SK-N-SH treated with all-trans-retinoic acid at 6 μM for 48 hours (cell line): ENCODE measurements around the gene CCNB2.

ENCODE experiments used
- ATAC-seq: fragments of 200-7000 bp; cut with Tn5 transposase; 3 replicates; pipeline ENCODE4 v1.9.1; 2020; ENCODE audit warnings: mild to moderate bottlenecking, moderate library complexity
- ARNTL ChIP-seq: fragments of 450-650 bp; formaldehyde crosslinking; IDR thresholded peaks from 2 replicates; pipeline ENCODE4 v1.5.0; 2020; ENCODE audit warnings: low read depth, mild to moderate bottlenecking, moderate library complexity, borderline replicate concordance
- BACH2 ChIP-seq: fragments of 250-450 bp; sonication (Bioruptor Pico); IDR thresholded peaks from 2 replicates; pipeline ENCODE4 v1.9.0; 2021; ENCODE audit warnings: mild to moderate bottlenecking, borderline replicate concordance
- CSDC2 ChIP-seq: fragments of 250-450 bp; sonication (Bioruptor Pico); IDR thresholded peaks from 2 replicates; pipeline ENCODE4 v1.5.0; 2020; ENCODE audit warnings: mild to moderate bottlenecking, moderate library complexity
- ESRRG ChIP-seq: fragments of 250-450 bp; sonication (Bioruptor Pico); IDR thresholded peaks from 2 replicates; pipeline ENCODE4 v1.6.1; 2021; ENCODE audit warnings: mild to moderate bottlenecking
- GLIS3 ChIP-seq: fragments of 250-450 bp; sonication (Bioruptor Pico); IDR thresholded peaks from 2 replicates; pipeline ENCODE4 v1.5.0; 2020; ENCODE audit warnings: mild to moderate bottlenecking, moderate library complexity
- ISL1 ChIP-seq: fragments of 250-450 bp; sonication (Bioruptor Pico); IDR thresholded peaks from 2 replicates; pipeline ENCODE4 v2.1.2; 2022; ENCODE audit warnings: mild to moderate bottlenecking, moderate library complexity
- OSR1 ChIP-seq: fragments of 250-450 bp; sonication (Bioruptor Pico); IDR thresholded peaks from 2 replicates; pipeline ENCODE4 v1.8.0; 2022; ENCODE audit warnings: moderate library complexity, mild to moderate bottlenecking, inconsistent platforms
- RARB ChIP-seq: fragments of 250-450 bp; sonication (Bioruptor Pico); IDR thresholded peaks from 2 replicates; pipeline ENCODE4 v1.8.0; 2021; ENCODE audit warnings: mild to moderate bottlenecking, moderate library complexity
- SNAI2 ChIP-seq: fragments of 250-450 bp; sonication (Bioruptor Pico); IDR thresholded peaks from 2 replicates; pipeline ENCODE4 v1.5.0; 2020; ENCODE audit warnings: mild to moderate bottlenecking, moderate library complexity
- TCF4 ChIP-seq: fragments of 250-450 bp; sonication (Bioruptor Pico); IDR thresholded peaks from 2 replicates; pipeline ENCODE4 v1.8.0; 2021; ENCODE audit warnings: mild to moderate bottlenecking, moderate library complexity, borderline replicate concordance
- TOX ChIP-seq: fragments of 250-450 bp; sonication (Bioruptor Pico); IDR thresholded peaks from 2 replicates; pipeline ENCODE4 v1.8.0; 2021; ENCODE audit warnings: mild to moderate bottlenecking, moderate library complexity, borderline replicate concordance
- ZC3H10 ChIP-seq: fragments of 250-450 bp; sonication (Bioruptor Pico); IDR thresholded peaks from 2 replicates; pipeline ENCODE4 v1.5.1; 2021; ENCODE audit warnings: mild to moderate bottlenecking, moderate library complexity
- ZFP3 ChIP-seq: fragments of 250-450 bp; sonication (Bioruptor Pico); IDR thresholded peaks from 2 replicates; pipeline ENCODE4 v1.5.0; 2020; ENCODE audit warnings: mild to moderate bottlenecking, moderate library complexity
- ZFP30 ChIP-seq: fragments of 450-650 bp; formaldehyde crosslinking; IDR thresholded peaks from 2 replicates; pipeline ENCODE4 v1.5.0; 2022; ENCODE audit warnings: mild to moderate bottlenecking, moderate library complexity
- ZNF565 ChIP-seq: fragments of 450-650 bp; formaldehyde crosslinking; conservative IDR thresholded peaks from 2 replicates; pipeline ENCODE4 v1.5.0; 2020; ENCODE audit warnings: low read depth, mild to moderate bottlenecking, moderate library complexity
- ZNF70 ChIP-seq: fragments of 450-650 bp; formaldehyde crosslinking; IDR thresholded peaks from 2 replicates; pipeline ENCODE4 v1.5.0; 2020; ENCODE audit warnings: mild to moderate bottlenecking, moderate library complexity
- ZNF8 ChIP-seq: fragments of 450-650 bp; formaldehyde crosslinking; IDR thresholded peaks from 2 replicates; pipeline ENCODE4 v1.5.0; 2020; ENCODE audit warnings: mild to moderate bottlenecking, moderate library complexity
- TF ChIP-seq, protein P1 (sequence below): fragments of 250-450 bp; sonication (Bioruptor Pico); IDR thresholded peaks from 2 replicates; pipeline ENCODE4 v1.5.1; 2021; ENCODE audit warnings: mild to moderate bottlenecking, moderate library complexity
- TF ChIP-seq, protein P2 (sequence below): fragments of 250-450 bp; sonication (Bioruptor Pico); IDR thresholded peaks from 2 replicates; pipeline ENCODE4 v1.5.1; 2020; ENCODE audit warnings: low read depth, mild to moderate bottlenecking, moderate library complexity
- TF ChIP-seq, protein P3 (sequence below): fragments of 250-450 bp; sonication (Bioruptor Pico); IDR thresholded peaks from 2 replicates; pipeline ENCODE4 v1.5.0; 2020; ENCODE audit warnings: mild to moderate bottlenecking, moderate library complexity
- TF ChIP-seq, protein P4 (sequence below): fragments of 250-450 bp; sonication (Bioruptor Pico); IDR thresholded peaks from 2 replicates; pipeline ENCODE4 v1.8.0; 2020; ENCODE audit warnings: mild to moderate bottlenecking, moderate library complexity, borderline replicate concordance
- TF ChIP-seq, protein P5 (sequence below): fragments of 250-450 bp; sonication (Bioruptor Pico); IDR thresholded peaks from 2 replicates; pipeline ENCODE4 v1.8.0; 2021; ENCODE audit warnings: low read depth, mild to moderate bottlenecking, moderate library complexity, borderline replicate concordance

The CCNB2 gene

DNA sequence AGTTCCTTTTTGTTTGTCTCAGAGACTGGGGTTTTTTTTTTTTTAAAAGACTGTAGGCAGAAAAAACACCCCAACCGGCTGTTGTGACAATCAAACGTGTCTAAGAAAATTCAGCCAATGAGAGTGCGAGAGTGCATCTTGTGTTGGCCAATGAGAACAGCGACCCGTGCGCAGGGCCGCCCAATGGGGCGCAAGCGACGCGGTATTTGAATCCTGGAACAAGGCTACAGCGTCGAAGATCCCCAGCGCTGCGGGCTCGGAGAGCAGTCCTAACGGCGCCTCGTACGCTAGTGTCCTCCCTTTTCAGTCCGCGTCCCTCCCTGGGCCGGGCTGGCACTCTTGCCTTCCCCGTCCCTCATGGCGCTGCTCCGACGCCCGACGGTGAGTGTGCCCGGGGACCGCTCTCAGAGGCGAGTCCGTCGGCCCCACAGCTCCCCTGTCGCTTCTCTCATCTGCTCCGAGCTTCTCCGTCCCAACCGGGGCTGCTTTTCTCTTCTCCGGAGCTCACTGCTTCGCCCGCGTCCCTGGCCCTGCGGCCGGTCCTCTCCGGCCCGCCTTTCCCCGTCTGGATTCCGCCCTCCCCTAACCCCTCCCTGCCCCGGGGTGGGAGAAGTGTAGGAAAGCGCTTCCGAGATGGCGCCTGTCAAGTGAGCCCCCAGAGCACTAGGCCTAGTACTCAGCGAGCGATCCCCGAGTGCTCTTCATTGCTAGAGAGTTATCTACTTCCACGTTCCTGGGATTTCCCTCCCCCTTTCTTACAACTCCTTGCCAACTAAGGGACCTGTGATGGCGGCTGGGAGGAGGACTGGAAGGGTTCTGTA lies at the start of gene CCNB2:
Gene CCNB2 (plus strand): TSS at position 235 of the 821 bp plus-strand sequence. CDS start 123 bp downstream, at position 358.
- 0 out of 2 replicates have a peak, but pooled peaks have one; percentile 0 for TF ChIP-seq ZNF8
- TF ChIP-seq ZNF70 (CRISPR knock-in tag) = no peak
- TF ChIP-seq, all 23 proteins: peak for 1
- peak; percentile 99 for ATAC-seq

DNA sequence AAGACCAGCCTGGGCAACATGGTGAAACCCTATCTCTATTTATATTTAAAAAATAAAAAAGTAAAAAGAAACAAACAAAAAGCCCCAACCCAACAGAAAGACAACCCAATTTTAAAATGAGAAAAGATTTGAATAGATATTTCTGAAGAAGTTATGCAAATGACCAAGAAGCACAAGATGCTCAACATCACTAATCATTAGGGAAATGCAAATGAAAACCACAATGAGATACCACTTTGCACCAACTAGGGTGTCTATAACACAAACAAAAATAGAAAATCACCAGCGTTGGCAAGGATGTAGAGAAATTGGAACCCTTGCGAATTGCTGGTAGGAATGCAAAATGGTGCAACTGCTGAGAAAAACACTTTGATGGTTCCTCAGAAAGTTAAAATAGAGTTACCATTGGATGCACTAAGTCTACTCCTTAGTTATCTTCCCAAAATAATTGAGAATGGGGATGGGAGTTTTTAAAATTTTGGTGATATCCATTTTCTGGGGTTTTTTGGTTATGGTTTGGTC lies 45.8 kb upstream of the CCNB2 start:
- no peak for TF ChIP-seq ISL1 (CRISPR knock-in tag)
- TF ChIP-seq, protein P1, sequence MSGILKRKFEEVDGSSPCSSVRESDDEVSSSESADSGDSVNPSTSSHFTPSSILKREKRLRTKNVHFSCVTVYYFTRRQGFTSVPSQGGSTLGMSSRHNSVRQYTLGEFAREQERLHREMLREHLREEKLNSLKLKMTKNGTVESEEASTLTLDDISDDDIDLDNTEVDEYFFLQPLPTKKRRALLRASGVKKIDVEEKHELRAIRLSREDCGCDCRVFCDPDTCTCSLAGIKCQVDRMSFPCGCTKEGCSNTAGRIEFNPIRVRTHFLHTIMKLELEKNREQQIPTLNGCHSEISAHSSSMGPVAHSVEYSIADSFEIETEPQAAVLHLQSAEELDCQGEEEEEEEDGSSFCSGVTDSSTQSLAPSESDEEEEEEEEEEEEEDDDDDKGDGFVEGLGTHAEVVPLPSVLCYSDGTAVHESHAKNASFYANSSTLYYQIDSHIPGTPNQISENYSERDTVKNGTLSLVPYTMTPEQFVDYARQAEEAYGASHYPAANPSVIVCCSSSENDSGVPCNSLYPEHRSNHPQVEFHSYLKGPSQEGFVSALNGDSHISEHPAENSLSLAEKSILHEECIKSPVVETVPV (CRISPR knock-in tag) = no peak
- TF ChIP-seq, protein P2, sequence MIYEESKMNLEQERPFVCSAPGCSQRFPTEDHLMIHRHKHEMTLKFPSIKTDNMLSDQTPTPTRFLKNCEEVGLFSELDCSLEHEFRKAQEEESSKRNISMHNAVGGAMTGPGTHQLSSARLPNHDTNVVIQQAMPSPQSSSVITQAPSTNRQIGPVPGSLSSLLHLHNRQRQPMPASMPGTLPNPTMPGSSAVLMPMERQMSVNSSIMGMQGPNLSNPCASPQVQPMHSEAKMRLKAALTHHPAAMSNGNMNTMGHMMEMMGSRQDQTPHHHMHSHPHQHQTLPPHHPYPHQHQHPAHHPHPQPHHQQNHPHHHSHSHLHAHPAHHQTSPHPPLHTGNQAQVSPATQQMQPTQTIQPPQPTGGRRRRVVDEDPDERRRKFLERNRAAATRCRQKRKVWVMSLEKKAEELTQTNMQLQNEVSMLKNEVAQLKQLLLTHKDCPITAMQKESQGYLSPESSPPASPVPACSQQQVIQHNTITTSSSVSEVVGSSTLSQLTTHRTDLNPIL (CRISPR knock-in tag) = no peak
- no peak for TF ChIP-seq ZFP3 (CRISPR knock-in tag)
- no peak for TF ChIP-seq ARNTL (CRISPR knock-in tag)
- TF ChIP-seq TOX (CRISPR knock-in tag) = no peak
- TF ChIP-seq, protein P3, sequence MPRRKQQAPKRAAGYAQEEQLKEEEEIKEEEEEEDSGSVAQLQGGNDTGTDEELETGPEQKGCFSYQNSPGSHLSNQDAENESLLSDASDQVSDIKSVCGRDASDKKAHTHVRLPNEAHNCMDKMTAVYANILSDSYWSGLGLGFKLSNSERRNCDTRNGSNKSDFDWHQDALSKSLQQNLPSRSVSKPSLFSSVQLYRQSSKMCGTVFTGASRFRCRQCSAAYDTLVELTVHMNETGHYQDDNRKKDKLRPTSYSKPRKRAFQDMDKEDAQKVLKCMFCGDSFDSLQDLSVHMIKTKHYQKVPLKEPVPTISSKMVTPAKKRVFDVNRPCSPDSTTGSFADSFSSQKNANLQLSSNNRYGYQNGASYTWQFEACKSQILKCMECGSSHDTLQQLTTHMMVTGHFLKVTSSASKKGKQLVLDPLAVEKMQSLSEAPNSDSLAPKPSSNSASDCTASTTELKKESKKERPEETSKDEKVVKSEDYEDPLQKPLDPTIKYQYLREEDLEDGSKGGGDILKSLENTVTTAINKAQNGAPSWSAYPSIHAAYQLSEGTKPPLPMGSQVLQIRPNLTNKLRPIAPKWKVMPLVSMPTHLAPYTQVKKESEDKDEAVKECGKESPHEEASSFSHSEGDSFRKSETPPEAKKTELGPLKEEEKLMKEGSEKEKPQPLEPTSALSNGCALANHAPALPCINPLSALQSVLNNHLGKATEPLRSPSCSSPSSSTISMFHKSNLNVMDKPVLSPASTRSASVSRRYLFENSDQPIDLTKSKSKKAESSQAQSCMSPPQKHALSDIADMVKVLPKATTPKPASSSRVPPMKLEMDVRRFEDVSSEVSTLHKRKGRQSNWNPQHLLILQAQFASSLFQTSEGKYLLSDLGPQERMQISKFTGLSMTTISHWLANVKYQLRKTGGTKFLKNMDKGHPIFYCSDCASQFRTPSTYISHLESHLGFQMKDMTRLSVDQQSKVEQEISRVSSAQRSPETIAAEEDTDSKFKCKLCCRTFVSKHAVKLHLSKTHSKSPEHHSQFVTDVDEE (CRISPR knock-in tag) = no peak
- TF ChIP-seq GLIS3 = no peak
- TF ChIP-seq OSR1 (CRISPR knock-in tag) = no peak
- no peak for TF ChIP-seq SNAI2 (CRISPR knock-in tag)
- no peak for TF ChIP-seq RARB (CRISPR knock-in tag)
- TF ChIP-seq, protein P4, sequence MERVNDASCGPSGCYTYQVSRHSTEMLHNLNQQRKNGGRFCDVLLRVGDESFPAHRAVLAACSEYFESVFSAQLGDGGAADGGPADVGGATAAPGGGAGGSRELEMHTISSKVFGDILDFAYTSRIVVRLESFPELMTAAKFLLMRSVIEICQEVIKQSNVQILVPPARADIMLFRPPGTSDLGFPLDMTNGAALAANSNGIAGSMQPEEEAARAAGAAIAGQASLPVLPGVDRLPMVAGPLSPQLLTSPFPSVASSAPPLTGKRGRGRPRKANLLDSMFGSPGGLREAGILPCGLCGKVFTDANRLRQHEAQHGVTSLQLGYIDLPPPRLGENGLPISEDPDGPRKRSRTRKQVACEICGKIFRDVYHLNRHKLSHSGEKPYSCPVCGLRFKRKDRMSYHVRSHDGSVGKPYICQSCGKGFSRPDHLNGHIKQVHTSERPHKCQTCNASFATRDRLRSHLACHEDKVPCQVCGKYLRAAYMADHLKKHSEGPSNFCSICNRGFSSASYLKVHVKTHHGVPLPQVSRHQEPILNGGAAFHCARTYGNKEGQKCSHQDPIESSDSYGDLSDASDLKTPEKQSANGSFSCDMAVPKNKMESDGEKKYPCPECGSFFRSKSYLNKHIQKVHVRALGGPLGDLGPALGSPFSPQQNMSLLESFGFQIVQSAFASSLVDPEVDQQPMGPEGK (CRISPR knock-in tag) = no peak
- no peak for TF ChIP-seq ZFP30
- no peak for TF ChIP-seq ESRRG (CRISPR knock-in tag)
- TF ChIP-seq ZC3H10 (CRISPR knock-in tag) = no peak
- TF ChIP-seq CSDC2 (CRISPR knock-in tag) = no peak
- TF ChIP-seq TCF4 (CRISPR knock-in tag) = no peak
- no peak for TF ChIP-seq ZNF8
- no peak for ATAC-seq

DNA sequence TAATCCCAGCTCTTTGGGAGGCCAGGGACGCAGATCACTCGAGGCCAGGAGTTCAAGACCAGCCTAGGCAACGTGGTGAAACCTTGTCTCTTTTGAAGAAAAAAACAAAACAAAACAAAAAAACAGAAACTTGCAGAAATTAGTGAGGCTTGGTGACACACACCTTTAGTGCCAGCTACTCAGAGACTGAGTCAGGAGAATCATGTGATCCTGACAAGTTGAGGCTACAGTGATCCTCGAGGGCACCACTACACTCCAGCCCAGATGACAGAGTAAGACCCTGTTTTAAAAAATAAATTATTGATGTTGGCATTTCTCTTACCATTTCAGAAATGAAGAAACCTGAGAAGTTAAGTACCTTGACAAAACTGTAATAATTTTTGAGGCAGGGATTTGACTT lies 44.6 kb upstream of the CCNB2 start:
- no peak for ATAC-seq
- no peak for TF ChIP-seq TCF4 (CRISPR knock-in tag)
- no peak for TF ChIP-seq ZNF70 (CRISPR knock-in tag)
- no peak for TF ChIP-seq ZFP3 (CRISPR knock-in tag)
- no peak for TF ChIP-seq OSR1 (CRISPR knock-in tag)
- TF ChIP-seq ZFP30 = no peak
- no peak for TF ChIP-seq ZNF565 (CRISPR knock-in tag)
- TF ChIP-seq ZNF8 = no peak
- TF ChIP-seq, protein P5, sequence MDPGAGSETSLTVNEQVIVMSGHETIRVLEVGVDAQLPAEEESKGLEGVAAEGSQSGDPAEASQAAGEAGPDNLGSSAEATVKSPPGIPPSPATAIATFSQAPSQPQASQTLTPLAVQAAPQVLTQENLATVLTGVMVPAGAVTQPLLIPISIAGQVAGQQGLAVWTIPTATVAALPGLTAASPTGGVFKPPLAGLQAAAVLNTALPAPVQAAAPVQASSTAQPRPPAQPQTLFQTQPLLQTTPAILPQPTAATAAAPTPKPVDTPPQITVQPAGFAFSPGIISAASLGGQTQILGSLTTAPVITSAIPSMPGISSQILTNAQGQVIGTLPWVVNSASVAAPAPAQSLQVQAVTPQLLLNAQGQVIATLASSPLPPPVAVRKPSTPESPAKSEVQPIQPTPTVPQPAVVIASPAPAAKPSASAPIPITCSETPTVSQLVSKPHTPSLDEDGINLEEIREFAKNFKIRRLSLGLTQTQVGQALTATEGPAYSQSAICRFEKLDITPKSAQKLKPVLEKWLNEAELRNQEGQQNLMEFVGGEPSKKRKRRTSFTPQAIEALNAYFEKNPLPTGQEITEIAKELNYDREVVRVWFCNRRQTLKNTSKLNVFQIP (CRISPR knock-in tag) = no peak
- TF ChIP-seq CSDC2 (CRISPR knock-in tag) = no peak
- TF ChIP-seq, protein P1 (CRISPR knock-in tag) = no peak
- TF ChIP-seq TOX (CRISPR knock-in tag) = no peak
- no peak for TF ChIP-seq ARNTL (CRISPR knock-in tag)
- no peak for TF ChIP-seq ESRRG (CRISPR knock-in tag)
- TF ChIP-seq BACH2 (CRISPR knock-in tag) = no peak
- no peak for TF ChIP-seq ISL1 (CRISPR knock-in tag)
- TF ChIP-seq GLIS3 = no peak
- TF ChIP-seq, protein P2 (CRISPR knock-in tag) = no peak
- TF ChIP-seq RARB (CRISPR knock-in tag) = no peak
- TF ChIP-seq ZC3H10 (CRISPR knock-in tag) = no peak
